ENCODE results near the gene RNU1-4.
"Not testable (repeated sequence)": the region's sequence is repeated elsewhere in the genome, so short reads cannot be mapped to it uniquely, and the experiment has no call there.

Gene RNU1-4

DNA sequence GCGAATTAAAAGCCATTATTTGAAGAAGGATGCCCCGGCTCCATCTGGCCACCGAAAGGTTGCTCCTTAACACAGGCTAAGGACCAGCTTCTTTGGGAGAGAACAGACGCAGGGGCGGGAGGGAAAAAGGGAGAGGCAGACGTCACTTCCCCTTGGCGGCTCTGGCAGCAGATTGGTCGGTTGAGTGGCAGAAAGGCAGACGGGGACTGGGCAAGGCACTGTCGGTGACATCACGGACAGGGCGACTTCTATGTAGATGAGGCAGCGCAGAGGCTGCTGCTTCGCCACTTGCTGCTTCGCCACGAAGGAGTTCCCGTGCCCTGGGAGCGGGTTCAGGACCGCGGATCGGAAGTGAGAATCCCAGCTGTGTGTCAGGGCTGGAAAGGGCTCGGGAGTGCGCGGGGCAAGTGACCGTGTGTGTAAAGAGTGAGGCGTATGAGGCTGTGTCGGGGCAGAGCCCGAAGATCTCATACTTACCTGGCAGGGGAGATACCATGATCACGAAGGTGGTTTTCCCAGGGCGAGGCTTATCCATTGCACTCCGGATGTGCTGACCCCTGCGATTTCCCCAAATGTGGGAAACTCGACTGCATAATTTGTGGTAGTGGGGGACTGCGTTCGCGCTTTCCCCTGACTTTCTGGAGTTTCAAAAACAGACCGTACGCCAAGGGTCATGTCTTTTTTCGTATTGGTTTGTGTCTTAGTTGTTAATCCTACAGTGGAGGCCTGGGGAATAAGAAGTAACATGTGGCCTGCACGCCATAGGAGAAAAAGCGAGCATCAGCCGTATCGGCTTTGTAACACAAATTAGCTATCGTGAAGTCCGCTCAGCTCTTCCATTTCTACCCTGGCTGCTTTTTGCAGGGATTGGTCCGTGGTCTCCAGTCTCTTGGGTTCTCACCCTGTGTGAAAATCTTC lies at the start of gene RNU1-4:
Gene RNU1-4, plus strand, starts transcription at position 470 of the 918 bp plus-strand sequence.
- H3K36me3 ChIP-seq; H3K4me3 ChIP-seq (ENCODE audit: low read depth in 1 of 2, low read length in 1 of 2); H3K4me1 ChIP-seq (ENCODE audit: control insufficient read depth in 1 of 2, insufficient read depth in 1 of 2, low read depth in 1 of 2, low read length in 1 of 2); H3K27me3 ChIP-seq; H3K27ac ChIP-seq; H3K9me3 ChIP-seq: not testable (repeated sequence)

- not testable (repeated sequence) for H3K4me1 ChIP-seq (ENCODE audit: control insufficient read depth in 1 of 2, insufficient read depth in 1 of 2, low read depth in 1 of 2, low read length in 1 of 2); H3K27ac ChIP-seq; H3K9me3 ChIP-seq; H3K4me3 ChIP-seq (ENCODE audit: low read depth in 1 of 2, low read length in 1 of 2); H3K36me3 ChIP-seq
- H3K27me3 ChIP-seq: peaks cover 33% of the 10 kb centered on the region
Observed at GRCh38 chr1:16690971-16691682, 49.2 kb upstream of the RNU1-4 start.

GRCh38 chr1:16692283-16692682 lies 48.0 kb upstream of the RNU1-4 start:
- H3K27me3 ChIP-seq: peaks cover 39% of the 10 kb centered on the region
- H3K36me3 ChIP-seq; H3K4me1 ChIP-seq (ENCODE audit: control insufficient read depth in 1 of 2, insufficient read depth in 1 of 2, low read depth in 1 of 2, low read length in 1 of 2); H3K9me3 ChIP-seq; H3K27ac ChIP-seq; H3K4me3 ChIP-seq (ENCODE audit: low read depth in 1 of 2, low read length in 1 of 2): not testable (repeated sequence)

DNA sequence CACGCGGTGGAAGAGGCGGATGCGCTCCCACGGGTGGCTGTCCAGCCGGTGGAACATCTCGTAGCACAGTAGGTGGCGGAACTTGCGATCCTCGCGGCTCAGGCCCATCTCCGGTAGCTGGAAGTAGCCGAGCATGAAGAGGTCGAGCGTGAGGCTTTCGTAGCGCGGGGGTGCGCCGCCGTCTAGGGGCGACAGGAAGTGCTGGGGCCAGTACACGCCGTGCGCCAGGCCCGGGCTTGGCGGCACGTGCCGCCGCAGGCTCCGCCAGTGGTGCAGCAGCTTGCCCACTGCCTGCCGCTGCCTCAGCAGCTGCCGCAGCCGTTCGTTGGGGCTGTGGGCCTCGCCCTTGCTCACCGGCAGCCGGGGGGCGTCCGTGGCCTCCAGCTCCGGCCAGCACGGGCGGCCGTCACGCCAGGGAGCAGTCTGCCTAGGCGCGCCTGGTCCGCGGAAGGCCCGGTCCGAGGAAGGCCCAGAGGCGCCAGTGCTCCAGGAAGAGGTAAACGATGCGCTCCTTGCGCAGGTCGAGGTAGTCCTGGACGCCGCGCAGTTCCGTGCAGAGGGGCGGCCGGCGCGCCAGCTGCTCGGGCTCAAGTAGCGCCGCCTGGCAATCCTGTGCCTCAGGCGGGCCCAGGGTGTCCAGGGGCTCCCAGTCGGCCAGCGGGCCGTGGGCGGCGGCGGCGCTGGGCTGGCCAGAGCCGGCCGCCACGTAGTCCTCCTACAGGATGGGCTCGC lies 47.4 kb upstream of the RNU1-4 start:
- not testable (repeated sequence) for H3K9me3 ChIP-seq; H3K36me3 ChIP-seq; H3K4me3 ChIP-seq (ENCODE audit: low read depth in 1 of 2, low read length in 1 of 2); H3K4me1 ChIP-seq (ENCODE audit: control insufficient read depth in 1 of 2, insufficient read depth in 1 of 2, low read depth in 1 of 2, low read length in 1 of 2); H3K27ac ChIP-seq
- peaks cover 40% of the 10 kb centered on the region for H3K27me3 ChIP-seq

- H3K27me3 ChIP-seq: peaks cover 43% of the 10 kb centered on the region
- H3K27ac ChIP-seq; H3K9me3 ChIP-seq; H3K4me1 ChIP-seq (ENCODE audit: control insufficient read depth in 1 of 2, insufficient read depth in 1 of 2, low read depth in 1 of 2, low read length in 1 of 2); H3K4me3 ChIP-seq (ENCODE audit: low read depth in 1 of 2, low read length in 1 of 2); H3K36me3 ChIP-seq: not testable (repeated sequence)
Observed at GRCh38 chr1:16693449-16694307, 46.6 kb upstream of the RNU1-4 start.

- H3K27me3 ChIP-seq: peaks cover 46% of the 10 kb centered on the region
- not testable (repeated sequence) for H3K4me1 ChIP-seq (ENCODE audit: control insufficient read depth in 1 of 2, insufficient read depth in 1 of 2, low read depth in 1 of 2, low read length in 1 of 2); H3K27ac ChIP-seq; H3K4me3 ChIP-seq (ENCODE audit: low read depth in 1 of 2, low read length in 1 of 2); H3K36me3 ChIP-seq; H3K9me3 ChIP-seq
Observed at GRCh38 chr1:16694308-16694702, 46.0 kb upstream of the RNU1-4 start.

DNA sequence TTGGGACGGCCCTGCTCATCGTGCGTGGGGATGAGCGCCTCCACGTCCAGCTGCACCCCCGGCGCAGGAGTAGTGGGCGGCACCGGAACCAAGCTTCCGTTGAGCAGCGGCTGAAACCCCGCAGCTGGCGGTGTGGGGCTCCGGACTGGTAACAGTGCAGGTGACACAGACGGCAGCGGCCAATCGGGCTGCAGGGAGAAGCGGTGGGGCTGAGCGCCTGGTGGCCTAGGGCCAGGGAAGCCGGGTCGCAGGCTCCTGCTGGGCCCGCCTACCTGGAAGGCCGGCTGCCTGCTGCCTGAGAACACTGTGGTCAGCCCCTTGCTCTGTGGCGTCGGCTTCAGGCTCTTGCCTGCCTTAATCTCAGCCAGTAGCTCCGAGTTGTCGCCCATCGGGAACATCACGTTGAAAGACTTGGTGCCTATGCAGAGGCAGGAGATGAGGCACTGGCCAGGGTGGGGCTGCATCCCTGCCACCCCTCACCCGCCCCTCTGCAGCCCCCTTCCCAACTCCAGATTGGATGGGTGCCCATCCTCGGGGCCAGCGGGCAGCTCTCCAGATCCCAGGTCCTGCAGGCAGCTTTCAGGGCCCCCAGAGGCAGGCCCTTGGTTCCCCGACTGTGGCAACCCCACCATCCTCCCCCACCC lies 43.7 kb upstream of the RNU1-4 start:
- not testable (repeated sequence) for H3K27ac ChIP-seq; H3K36me3 ChIP-seq; H3K4me3 ChIP-seq (ENCODE audit: low read depth in 1 of 2, low read length in 1 of 2); H3K9me3 ChIP-seq; H3K4me1 ChIP-seq (ENCODE audit: control insufficient read depth in 1 of 2, insufficient read depth in 1 of 2, low read depth in 1 of 2, low read length in 1 of 2)
- H3K27me3 ChIP-seq: peaks cover 49% of the 10 kb centered on the region

DNA sequence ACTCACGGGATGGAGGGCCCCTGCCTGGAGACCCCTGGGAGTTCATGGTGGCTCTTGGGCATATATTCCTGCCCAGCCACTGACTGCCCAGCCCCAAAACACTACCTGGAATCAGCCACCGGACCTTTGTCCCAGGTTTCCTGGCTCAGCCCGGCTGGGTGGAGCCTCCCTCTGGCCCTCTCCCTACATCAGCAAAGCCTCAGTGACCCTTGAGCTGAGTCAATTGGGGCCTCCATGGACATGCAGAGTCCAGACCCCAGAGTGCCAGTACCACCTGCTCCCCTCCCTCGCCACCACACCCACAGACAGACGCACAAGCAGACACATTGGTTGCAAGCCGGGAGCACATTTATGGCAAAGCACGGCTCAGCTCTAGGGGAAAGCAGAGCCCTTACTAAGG lies 43.2 kb upstream of the RNU1-4 start:
- H3K4me1 ChIP-seq (ENCODE audit: control insufficient read depth in 1 of 2, insufficient read depth in 1 of 2, low read depth in 1 of 2, low read length in 1 of 2); H3K36me3 ChIP-seq; H3K9me3 ChIP-seq; H3K4me3 ChIP-seq (ENCODE audit: low read depth in 1 of 2, low read length in 1 of 2); H3K27ac ChIP-seq: not testable (repeated sequence)
- peaks cover 44% of the 10 kb centered on the region for H3K27me3 ChIP-seq

DNA sequence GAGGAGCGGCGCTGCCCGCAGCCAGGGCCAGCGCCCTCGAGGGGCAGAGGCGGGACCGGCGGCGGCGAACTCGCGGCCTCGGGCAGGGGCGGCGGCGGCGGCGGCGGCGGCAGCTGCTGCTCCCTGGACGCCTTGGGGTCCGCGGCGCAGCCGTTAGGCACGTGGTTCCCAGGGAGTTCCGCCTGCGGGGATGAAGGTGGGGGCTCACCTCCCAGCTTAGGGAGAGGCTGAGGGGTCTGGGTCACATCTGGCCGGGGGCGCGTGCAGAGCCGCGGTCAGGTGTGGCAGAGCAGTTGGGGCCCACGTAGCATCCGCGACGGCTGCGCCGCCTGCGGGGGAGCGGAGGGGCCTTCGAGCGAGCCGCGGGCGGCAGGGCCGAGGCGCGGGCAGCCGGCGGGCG lies 40.9 kb upstream of the RNU1-4 start:
- H3K36me3 ChIP-seq: not testable (repeated sequence)

GRCh38 chr1:16700138-16700895 lies 40.0 kb upstream of the RNU1-4 start:
- not testable (repeated sequence) for H3K27ac ChIP-seq; H3K4me3 ChIP-seq (ENCODE audit: low read depth in 1 of 2, low read length in 1 of 2); H3K36me3 ChIP-seq; H3K4me1 ChIP-seq (ENCODE audit: control insufficient read depth in 1 of 2, insufficient read depth in 1 of 2, low read depth in 1 of 2, low read length in 1 of 2); H3K9me3 ChIP-seq
- H3K27me3 ChIP-seq: peaks cover 37% of the 10 kb centered on the region

More for the DNA sequence above, 40.9 kb upstream of the RNU1-4 start:
- H3K4me3 ChIP-seq (ENCODE audit: low read depth in 1 of 2, low read length in 1 of 2); H3K27ac ChIP-seq; H3K4me1 ChIP-seq (ENCODE audit: control insufficient read depth in 1 of 2, insufficient read depth in 1 of 2, low read depth in 1 of 2, low read length in 1 of 2); H3K9me3 ChIP-seq: not testable (repeated sequence)
- peaks cover 37% of the 10 kb centered on the region for H3K27me3 ChIP-seq

- not testable (repeated sequence) for H3K36me3 ChIP-seq; H3K9me3 ChIP-seq; H3K4me1 ChIP-seq (ENCODE audit: control insufficient read depth in 1 of 2, insufficient read depth in 1 of 2, low read depth in 1 of 2, low read length in 1 of 2); H3K27ac ChIP-seq; H3K4me3 ChIP-seq (ENCODE audit: low read depth in 1 of 2, low read length in 1 of 2)
- H3K27me3 ChIP-seq: peaks cover 37% of the 10 kb centered on the region
Observed at GRCh38 chr1:16701189-16701588, 39.1 kb upstream of the RNU1-4 start.

DNA sequence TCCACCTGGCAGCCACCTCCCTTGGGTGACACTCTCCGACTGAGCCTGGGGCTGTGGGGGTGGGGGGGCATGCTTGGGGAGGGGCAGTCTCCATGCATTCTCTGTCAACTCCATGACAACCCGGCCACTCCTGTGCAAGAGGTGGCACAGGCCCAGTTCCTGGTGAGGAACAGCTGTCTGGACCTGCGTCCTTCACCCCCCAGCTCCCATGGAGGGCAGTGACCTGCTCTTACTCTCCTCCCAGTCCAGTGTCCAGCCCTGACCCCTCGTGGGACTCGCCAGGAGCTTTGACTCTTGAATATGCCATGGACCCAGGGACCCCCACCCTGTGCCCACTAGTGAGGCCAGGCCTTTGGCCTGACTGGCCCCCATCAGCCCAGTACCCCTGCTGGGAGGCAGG lies 38.0 kb upstream of the RNU1-4 start:
- H3K36me3 ChIP-seq; H3K27ac ChIP-seq; H3K4me3 ChIP-seq (ENCODE audit: low read depth in 1 of 2, low read length in 1 of 2); H3K4me1 ChIP-seq (ENCODE audit: control insufficient read depth in 1 of 2, insufficient read depth in 1 of 2, low read depth in 1 of 2, low read length in 1 of 2); H3K9me3 ChIP-seq: not testable (repeated sequence)
- peaks cover 32% of the 10 kb centered on the region for H3K27me3 ChIP-seq
